HG03342 (cell line): Measurements from ENCODE around the gene FEM1A.
A peak's percentile ranks its signal among the peaks of the same experiment; 100 is the strongest.
"Not testable (repeated sequence)": the region's sequence is repeated elsewhere in the genome, so short reads cannot be mapped to it uniquely, and the experiment has no call there.

Experiments used
- ATAC-seq: cut with Tn5 transposase; IDR thresholded peaks from one replicate; pipeline ENCODE4 v1.9.1; 2021; ENCODE audit warnings: mild to moderate bottlenecking, moderate library complexity; ENCODE audit not compliant: unreplicated experiment

FEM1A gene

GRCh38 chr19:4811328-4812131 lies 20.0 kb downstream of the FEM1A start:
- ATAC-seq: no peak

DNA sequence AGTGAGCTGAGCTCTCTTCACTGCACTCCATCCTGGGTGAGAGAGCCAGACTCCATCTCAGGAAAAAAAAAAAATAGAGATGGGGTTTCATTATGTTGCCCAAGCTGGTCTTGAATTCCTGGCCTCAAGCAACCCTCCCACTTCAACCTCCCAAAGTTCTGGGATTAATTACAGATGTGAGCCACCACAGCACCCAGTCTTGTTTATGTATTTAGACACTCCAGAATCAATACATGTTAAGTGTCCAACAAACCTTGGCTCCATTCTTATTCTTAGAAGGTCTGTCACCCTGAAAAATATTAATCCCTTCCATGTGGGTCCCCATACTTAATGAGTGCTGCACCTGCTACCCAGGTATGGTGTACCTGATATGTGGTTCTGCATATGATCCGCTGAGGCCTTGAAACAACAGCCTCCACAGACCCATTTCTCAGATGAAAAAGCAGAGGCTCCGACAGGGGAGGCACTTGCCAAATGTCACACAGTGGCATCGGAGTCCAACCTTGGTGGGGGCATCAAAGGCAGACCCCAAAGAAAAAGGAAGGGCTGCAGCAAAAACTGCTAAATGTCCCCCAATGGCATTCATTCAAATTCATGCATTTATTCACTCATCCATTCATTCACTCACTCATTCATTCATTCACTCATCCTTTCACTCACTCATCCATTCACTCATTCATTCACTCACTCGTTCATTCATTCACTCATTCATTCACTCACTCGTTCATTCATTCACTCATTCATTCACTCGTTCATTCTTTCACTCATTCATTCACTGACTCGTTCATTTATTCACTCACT lies 23.3 kb downstream of the FEM1A start:
- no peak for ATAC-seq

DNA sequence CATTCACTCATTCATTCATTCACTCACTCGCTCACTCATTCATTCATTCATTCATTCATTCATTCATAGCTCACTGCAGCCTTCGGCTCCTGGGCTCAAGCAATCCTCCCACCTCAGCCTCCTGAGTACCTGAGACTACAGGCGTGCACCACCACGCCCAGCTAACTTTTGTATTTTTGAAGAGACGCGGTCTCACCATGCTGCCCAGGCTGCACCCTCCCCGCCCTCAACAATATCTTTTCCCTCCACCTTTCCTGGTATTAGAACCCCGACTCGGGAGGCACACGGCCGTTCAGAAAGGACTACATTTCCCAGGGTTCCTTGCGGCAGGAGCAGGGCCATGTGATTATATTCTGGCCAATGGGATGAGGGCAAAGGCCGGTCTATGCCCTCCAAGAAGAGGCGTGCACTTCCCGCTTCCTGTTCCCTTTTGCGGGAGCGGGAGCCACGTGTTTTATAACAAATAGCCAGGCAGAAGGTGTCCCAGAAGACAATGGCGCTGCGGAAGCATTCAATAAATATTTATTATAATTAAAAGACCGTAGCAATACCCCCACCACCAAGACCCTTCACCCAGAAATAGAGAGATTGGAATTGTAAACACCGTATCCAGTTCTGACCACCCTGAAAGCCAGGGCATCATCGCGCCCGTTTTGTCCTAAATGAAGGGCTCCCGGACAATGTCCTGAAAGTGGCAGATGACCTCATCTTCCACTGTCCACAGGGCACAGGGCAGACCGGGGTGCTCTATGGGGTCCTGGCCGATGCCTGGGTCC lies 24.1 kb downstream of the FEM1A start:
- ATAC-seq: no peak

DNA sequence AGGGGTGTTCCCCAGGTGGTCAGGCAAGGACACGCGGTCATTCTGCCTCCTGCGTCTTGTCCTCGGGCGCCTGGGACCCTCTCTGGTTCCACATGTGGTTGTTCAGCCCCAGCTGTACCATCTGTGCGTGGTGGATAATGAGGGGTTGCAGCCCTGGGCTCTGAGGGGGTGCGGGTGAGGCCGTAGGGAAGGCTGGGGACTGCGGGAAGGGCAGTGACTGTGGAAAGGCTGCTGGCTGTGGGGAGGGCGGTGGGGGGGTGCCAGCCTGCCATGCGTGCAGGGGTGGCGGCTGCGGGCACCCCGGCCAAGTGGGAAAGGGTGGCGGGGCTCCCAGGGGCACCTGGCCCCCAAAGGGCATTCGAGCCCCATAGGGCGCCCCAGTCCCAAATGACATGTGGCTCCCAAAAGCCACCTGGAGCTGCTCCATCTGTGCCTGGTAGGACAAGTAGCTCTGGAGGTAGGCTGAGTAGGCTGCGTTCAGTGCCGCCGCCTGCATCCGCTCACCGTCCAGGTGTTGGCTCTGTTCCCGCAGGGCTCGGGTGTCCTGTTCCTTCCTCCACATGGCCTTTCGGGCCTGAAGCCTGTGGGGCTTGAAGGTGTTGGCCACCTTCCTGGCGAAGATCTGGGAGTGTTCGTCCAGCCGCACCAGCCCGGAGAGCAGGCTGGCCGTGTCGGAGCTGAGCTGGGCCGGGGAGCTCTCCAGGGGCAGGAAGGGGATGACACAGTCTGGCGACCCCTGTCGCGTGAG lies 24.8 kb downstream of the FEM1A start:
- ATAC-seq: no peak

GRCh38 chr19:4816950-4817278 lies 25.4 kb downstream of the FEM1A start:
- ATAC-seq: no peak

DNA sequence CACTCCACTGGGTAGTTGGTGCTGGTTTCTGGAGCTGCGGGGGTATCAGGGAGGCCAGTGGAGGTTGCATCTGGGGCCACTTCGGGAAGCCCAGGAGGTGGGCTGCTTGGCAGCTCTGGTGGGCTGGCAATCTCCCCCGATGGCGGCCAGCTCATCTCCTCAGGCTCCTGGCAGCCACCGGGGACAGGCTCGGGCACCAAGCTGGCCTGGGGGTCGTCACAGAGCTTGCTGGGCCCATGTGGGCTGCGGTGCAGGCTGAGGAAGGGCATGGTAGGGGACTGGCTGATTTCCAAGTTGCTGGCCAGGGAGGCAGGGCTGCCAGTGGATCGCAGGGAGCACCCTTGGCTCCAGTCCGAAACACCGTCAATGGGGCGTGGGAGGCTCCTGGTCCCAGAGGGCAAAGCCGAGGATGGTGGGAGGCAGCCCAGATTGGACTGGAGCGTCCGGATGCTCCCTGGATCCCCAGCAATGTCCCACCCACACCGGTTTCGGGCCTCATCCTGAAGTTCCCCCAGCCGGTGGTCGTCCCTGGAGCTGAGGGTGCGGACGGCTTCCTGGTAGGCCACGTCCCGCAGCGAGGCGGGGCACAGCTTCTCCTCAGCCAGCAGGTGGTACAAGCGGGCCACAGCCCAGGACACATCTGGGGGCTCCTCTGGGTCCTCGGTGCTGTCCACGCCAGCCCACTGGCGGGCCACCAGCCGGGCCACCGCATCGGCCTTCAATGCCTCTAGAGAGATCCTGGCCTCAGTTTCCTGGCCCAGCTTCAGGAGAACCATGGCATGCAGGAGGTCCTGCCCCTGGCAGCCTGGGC lies 26.1 kb downstream of the FEM1A start:
- ATAC-seq: no peak

DNA sequence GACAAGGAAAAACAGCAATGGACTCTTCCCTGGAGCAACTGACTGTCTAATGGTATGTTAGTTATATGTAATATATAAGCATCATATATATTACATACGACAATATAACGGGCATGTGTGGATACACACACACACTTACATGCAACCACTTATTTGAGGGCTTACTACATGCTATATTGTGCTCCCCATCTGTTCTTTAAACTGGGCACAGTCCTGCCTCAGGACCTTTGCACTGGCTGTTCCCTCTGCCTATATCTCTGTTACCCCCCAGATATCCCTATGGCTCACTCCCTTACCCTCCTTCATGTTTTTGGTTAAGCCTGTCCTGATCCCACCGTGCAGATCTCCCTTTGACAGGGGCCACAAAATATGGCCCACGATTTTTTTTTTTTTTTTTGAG lies 29.7 kb downstream of the FEM1A start:
- ATAC-seq: no peak

DNA sequence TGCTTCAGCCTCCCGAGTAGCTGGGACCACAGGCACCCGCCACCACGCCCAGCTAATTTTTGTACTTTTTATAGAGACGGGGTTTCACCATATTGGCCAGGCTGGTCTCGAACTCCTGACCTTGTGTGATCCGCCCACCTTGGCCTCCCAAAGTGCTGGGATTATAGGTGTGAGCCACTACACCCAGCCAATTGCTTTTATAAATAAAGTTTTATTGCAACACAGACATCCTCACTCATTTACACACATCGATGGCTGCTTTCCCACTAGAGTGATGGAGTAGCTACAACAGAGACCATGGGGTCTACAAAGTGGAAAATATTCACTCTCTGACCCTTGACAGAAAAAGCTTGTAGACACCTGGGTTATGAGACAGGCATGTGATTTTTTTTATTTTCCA lies 30.8 kb downstream of the FEM1A start:
- not testable (repeated sequence) for ATAC-seq

DNA sequence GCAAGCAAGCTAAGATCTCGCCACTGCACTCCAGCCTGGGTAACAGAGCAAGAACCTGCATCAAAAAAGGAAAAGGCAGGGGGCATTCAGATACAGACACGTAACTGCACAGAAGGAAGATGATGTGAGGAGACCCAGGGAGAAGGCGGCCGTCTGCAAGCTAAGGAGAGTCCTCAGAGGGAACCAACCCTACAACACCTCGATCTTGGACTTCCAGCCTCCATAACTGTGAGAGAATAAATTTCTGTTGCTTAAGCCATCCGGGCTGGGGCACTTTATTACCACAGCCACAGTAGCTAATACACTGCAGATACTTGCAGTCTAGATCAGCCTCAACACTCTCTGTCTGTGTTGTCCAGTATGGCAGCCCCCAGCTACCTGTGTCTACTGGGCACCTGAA lies 32.0 kb downstream of the FEM1A start:
- no peak for ATAC-seq

DNA sequence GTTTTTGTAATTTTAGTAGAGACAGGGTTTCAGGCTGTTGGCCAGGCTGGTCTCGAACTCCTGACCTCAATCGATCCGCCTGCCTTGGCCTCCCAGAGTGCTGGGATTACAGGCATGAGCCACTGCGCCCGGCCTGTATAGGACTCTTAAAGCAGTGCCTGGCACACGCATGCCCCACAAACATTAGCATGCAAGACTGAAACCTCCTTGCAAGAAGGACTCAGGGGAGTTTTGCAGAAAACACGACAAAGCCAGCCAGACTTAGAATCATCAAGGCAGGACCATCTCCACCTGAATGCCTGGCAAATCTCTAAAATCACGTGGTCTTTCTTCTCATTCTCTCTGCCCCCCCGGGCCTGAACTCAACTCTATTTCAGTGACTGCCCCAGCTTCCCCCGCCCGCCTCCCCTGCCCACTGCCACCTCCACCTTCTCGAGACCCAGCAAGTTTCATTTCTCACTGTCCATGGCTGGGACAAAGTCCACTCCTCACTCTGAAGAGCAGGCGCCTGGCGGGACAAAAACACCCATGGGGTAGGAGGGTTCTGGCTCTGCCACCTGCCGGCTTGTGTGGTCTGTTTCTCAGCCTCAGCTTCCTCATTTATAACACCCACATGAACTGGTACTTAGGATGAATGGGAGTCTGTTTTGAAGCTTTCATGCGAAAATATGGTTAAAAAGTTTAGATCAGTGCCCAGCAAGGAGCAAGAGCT lies 37.6 kb downstream of the FEM1A start:
- no peak for ATAC-seq

- no peak for ATAC-seq
Measured at GRCh38 chr19:4830332-4830731, 38.8 kb downstream of the FEM1A start.

DNA sequence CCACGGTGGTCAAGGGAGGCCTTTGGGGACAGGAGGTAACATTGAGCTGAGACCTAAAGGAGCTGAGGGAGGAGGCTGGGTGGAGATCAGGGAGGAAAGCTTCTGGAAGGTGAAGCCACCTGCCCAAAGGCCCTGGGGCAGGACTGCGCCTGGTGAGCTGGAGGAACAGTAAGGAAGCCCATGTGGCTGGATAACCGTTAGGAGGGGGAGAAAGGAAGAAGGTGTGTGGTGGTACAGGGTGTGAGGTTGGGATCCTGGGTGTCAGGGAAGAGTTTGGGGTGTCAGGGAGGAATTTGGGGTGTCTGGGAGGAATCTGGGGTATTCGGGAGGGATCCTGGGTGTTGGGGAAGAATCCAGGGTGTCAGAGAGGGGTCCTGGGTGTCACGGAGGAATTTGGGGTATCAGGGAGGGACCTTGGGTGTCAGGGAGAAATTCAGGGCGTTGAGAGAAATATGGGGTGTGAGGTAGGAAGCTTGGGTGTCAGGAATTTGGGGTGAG lies 39.3 kb downstream of the FEM1A start:
- peak; percentile 4 for ATAC-seq

- peak; percentile 62 for ATAC-seq
Measured at GRCh38 chr19:4831304-4831978, 39.9 kb downstream of the FEM1A start, which contains the start of gene TICAM1. Gene TICAM1, minus strand, starts transcription at chr19:4831712. Its CDS starts 13,335 bp downstream, at chr19:4818377.

- ATAC-seq: not testable (repeated sequence)
Measured at GRCh38 chr19:4831979-4832340, 40.4 kb downstream of the FEM1A start.

DNA sequence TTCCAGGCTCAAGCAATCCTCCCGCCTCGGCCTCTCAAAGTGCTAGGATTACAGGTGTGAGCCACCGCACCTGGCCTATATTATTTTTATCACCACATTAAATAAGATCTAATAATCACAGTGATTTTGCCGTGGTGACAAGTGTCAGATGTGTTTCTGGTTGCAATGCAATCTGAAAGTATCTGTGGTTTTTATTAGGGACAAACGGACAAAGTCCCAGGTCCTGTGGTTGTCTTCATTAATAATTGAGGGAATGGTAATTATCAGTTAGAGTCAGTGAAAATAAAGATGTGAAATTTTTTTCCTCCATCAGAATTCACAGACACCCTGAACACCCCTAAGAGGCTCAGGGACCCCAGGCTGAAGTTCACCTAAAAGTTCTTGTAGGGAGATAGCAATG lies 41.2 kb downstream of the FEM1A start:
- ATAC-seq: no peak

DNA sequence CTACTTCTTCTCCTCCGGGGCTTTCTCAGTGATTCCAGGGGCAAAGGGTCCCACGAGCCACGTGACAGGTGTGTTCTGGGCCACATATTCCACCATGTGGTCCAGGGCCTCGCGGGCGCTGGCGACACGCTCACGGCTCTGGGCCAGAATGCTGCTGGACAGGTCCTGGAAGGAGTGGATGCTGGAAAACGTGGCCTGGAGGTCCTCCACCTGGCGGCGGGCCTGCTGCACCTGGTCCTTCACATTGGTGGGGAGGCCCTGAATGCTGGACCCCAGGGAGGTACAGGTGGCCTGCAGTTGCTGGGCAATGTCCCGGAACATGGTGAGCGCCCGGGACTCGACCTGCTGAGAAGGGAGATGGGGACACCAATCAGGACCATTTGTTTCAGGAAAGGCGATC lies 47.7 kb downstream of the FEM1A start:
- ATAC-seq: no peak

DNA sequence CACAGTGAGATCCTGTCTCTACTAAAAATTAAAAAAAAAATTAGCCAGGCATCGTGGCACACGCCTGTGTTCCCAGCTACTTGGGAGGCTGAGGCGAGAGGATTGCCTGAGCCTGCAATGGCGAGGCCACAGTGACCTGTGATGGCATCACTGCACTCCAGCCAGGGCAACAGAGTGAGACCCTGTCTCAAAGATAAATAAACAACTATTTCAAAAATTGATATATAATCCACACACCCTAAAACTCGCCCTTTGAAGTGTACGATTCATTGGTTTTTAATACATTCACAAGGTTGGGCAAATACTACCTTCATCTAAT lies 52.1 kb downstream of the FEM1A start:
- ATAC-seq: no peak

DNA sequence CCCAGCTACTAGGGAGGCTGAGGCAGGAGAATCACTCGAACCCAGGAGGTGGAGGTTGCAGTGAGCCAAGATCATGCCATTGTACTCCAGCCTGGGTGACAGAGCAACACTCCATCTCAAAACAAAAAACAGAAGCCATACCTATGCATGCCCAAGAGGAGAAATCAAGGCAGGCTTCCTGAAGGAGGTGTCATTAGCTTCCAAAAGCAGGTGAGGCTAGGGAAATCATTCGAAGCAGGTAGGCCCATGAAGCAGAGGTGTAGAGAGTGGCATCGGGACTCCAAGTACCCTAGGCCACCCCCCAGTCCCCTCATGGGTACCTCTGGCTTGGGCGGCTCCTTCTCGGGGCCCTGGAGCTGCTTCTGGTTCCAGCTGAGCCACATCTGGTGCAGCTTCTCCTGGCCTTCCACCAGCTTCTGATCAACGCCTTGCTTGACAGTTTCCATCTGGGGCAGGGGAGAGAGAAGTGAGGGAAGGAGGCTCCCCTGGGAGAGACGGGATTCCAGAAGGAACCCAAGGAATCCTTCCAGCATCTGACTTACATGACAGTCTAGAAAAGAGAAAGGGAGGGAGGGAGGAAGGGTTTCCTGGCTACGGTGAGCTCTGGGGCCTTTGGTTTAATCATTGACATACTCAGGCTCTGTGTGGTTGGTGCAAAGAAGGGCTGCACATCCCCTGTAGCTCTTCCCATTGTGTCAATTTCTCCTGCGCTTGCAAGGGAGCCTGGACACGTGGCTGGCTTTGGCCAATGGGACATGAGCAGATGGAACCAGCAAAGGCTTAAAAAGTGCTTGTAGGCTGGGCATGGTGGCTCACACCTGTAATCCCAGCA lies 53.0 kb downstream of the FEM1A start:
- no peak for ATAC-seq
